ENCODE results near the gene C3orf80.

C3orf80 gene

GRCh38 chr3:160183345-160184076 lies 41.7 kb upstream of the C3orf80 start:
- no peak for DNase-seq (ENCODE audit: low read depth)
- H3K4me3 ChIP-seq (ENCODE audit: low read depth, low read length): no peak overlapping the region
- TF ChIP-seq POLR2A (IDR thresholded peaks at IDR 0.05; ENCODE audit: extremely low read depth, insufficient read length) (no peak), MAX (IDR thresholded peaks at IDR 0.05; ENCODE audit: low read depth, low read length) (no peak), MYC (IDR thresholded peaks at IDR 0.05; ENCODE audit: low read depth, low read length) (no peak), CTCF (IDR thresholded peaks at IDR 0.05; ENCODE audit: low read depth, low read length) (no peak)

GRCh38 chr3:160184655-160185054 lies 40.6 kb upstream of the C3orf80 start:
- no peak overlapping the region for H3K4me3 ChIP-seq (ENCODE audit: low read depth, low read length)
- DNase-seq (ENCODE audit: low read depth): no peak
- no peak for TF ChIP-seq POLR2A (IDR thresholded peaks at IDR 0.05; ENCODE audit: extremely low read depth, insufficient read length)
- no peak for TF ChIP-seq MAX (IDR thresholded peaks at IDR 0.05; ENCODE audit: low read depth, low read length)

- H3K4me3 ChIP-seq (ENCODE audit: low read depth, low read length): no peak overlapping the region
- DNase-seq (ENCODE audit: low read depth): no peak
- TF ChIP-seq MYC (IDR thresholded peaks at IDR 0.05; ENCODE audit: low read depth, low read length) (no peak), MAX (IDR thresholded peaks at IDR 0.05; ENCODE audit: low read depth, low read length) (no peak), CTCF (IDR thresholded peaks at IDR 0.05; ENCODE audit: low read depth, low read length) (no peak), POLR2A (IDR thresholded peaks at IDR 0.05; ENCODE audit: extremely low read depth, insufficient read length) (no peak)
Observed at GRCh38 chr3:160185751-160186150, 39.5 kb upstream of the C3orf80 start.

GRCh38 chr3:160187288-160187687 lies 37.9 kb upstream of the C3orf80 start:
- no peak for TF ChIP-seq CTCF (IDR thresholded peaks at IDR 0.05; ENCODE audit: low read depth, low read length)
- TF ChIP-seq POLR2A (IDR thresholded peaks at IDR 0.05; ENCODE audit: extremely low read depth, insufficient read length): no peak
- no peak for TF ChIP-seq MAX (IDR thresholded peaks at IDR 0.05; ENCODE audit: low read depth, low read length)
- TF ChIP-seq MYC (IDR thresholded peaks at IDR 0.05; ENCODE audit: low read depth, low read length): no peak
- DNase-seq (ENCODE audit: low read depth): no peak
- H3K4me3 ChIP-seq (ENCODE audit: low read depth, low read length): no peak overlapping the region

GRCh38 chr3:160192310-160193029 lies 32.8 kb upstream of the C3orf80 start:
- no peak for DNase-seq (ENCODE audit: low read depth)
- no peak overlapping the region for H3K4me3 ChIP-seq (ENCODE audit: low read depth, low read length)
- TF ChIP-seq MAX (IDR thresholded peaks at IDR 0.05; ENCODE audit: low read depth, low read length) (no peak), POLR2A (IDR thresholded peaks at IDR 0.05; ENCODE audit: extremely low read depth, insufficient read length) (no peak), CTCF (IDR thresholded peaks at IDR 0.05; ENCODE audit: low read depth, low read length) (no peak), MYC (IDR thresholded peaks at IDR 0.05; ENCODE audit: low read depth, low read length) (no peak)

- no peak overlapping the region for H3K4me3 ChIP-seq (ENCODE audit: low read depth, low read length)
- no peak for DNase-seq (ENCODE audit: low read depth)
- no peak for TF ChIP-seq POLR2A (IDR thresholded peaks at IDR 0.05; ENCODE audit: extremely low read depth, insufficient read length)
- no peak for TF ChIP-seq MAX (IDR thresholded peaks at IDR 0.05; ENCODE audit: low read depth, low read length)
- no peak for TF ChIP-seq MYC (IDR thresholded peaks at IDR 0.05; ENCODE audit: low read depth, low read length)
- no peak for TF ChIP-seq CTCF (IDR thresholded peaks at IDR 0.05; ENCODE audit: low read depth, low read length)
Observed at GRCh38 chr3:160193644-160194192, 31.5 kb upstream of the C3orf80 start.
